Mesendoderm (in vitro differentiated cells): ENCODE data around the gene TERF2IP.

Source experiments
- DNase-seq: peaks from one replicate; pipeline ENCODE4 v3.0.0; 2013
- H2AK5ac ChIP-seq: 2 replicates; pipeline ENCODE4 v1.6.1; 2013; ENCODE audit warnings: low read length, inconsistent platforms
- H2BK120ac ChIP-seq: 2 replicates; pipeline ENCODE4 v1.6.1; 2013; ENCODE audit warnings: low read depth, mild to moderate bottlenecking, low read length, moderate library complexity, mixed read lengths
- H2BK15ac ChIP-seq: replicated peaks from 2 replicates; pipeline ENCODE4 v1.6.1; 2013; ENCODE audit warnings: low read depth, mild to moderate bottlenecking, moderate library complexity
- H2BK5ac ChIP-seq: 2 replicates; pipeline ENCODE4 v1.6.1; 2013; ENCODE audit warnings: low read length, inconsistent platforms
- H3K18ac ChIP-seq: 2 replicates; pipeline ENCODE4 v1.6.1; 2013; ENCODE audit warnings: mild to moderate bottlenecking, low read length, mixed read lengths
- H3K23ac ChIP-seq: one replicate; pipeline ENCODE4 v1.6.1; 2013; ENCODE audit warnings: low read length
- H3K27ac ChIP-seq: 2 replicates; pipeline ENCODE4 v1.5.1; 2013; ENCODE audit warnings: low read depth, mild to moderate bottlenecking, inconsistent platforms, low read length, moderate library complexity
- H3K27me3 ChIP-seq: 2 replicates; pipeline ENCODE4 v1.6.1; 2013; ENCODE audit warnings: low read length, control low read depth, mild to moderate bottlenecking, inconsistent platforms; ENCODE audit not compliant: insufficient read depth, poor library complexity
- H3K36me3 ChIP-seq: 2 replicates; pipeline ENCODE4 v1.6.1; 2013; ENCODE audit warnings: low read length, inconsistent platforms; ENCODE audit not compliant: control insufficient read depth, insufficient read depth
- H3K4ac ChIP-seq: one replicate; pipeline ENCODE4 v1.6.1; 2013; ENCODE audit warnings: low read depth, mild to moderate bottlenecking, low read length, moderate library complexity
- H3K4me1 ChIP-seq: 2 replicates; pipeline ENCODE4 v1.6.1; 2013; ENCODE audit warnings: low read depth, low read length, inconsistent platforms; ENCODE audit not compliant: control insufficient read depth
- H3K4me2 ChIP-seq: 2 replicates; pipeline ENCODE4 v1.6.1; 2013; ENCODE audit warnings: low read length
- H3K4me3 ChIP-seq: 2 replicates; pipeline ENCODE4 v1.5.1; 2013; ENCODE audit warnings: mild to moderate bottlenecking, low read length
- H3K56ac ChIP-seq: one replicate; pipeline ENCODE4 v1.6.1; 2013; ENCODE audit warnings: low read length
- H3K79me1 ChIP-seq: 2 replicates; pipeline ENCODE4 v1.6.1; 2013; ENCODE audit warnings: low read length, inconsistent platforms
- H3K79me2 ChIP-seq: 2 replicates; pipeline ENCODE4 v1.6.1; 2013; ENCODE audit warnings: mild to moderate bottlenecking, low read length; ENCODE audit not compliant: control insufficient read depth, insufficient read depth
- H3K9ac ChIP-seq: 2 replicates; pipeline ENCODE4 v1.6.1; 2013; ENCODE audit warnings: low read length, inconsistent platforms
- H4K5ac ChIP-seq: one replicate; pipeline ENCODE4 v1.6.1; 2013; ENCODE audit warnings: low read length
- H4K8ac ChIP-seq: one replicate; pipeline ENCODE4 v1.6.1; 2013; ENCODE audit warnings: low read depth, mild to moderate bottlenecking, control low read depth, low read length, moderate library complexity
- WGBS: extraction: QIAGEN DNeasy Blood & Tissue Kit; methylation state at CpG from one replicate; pipeline ENCODE4 v1.1.7; 2013; ENCODE audit warnings: low lambda C conversion rate, missing lambda C conversion rate; ENCODE audit not compliant: insufficient coverage; ENCODE audit errors: extremely low coverage; 5-methylcytosine and 5-hydroxymethylcytosine counted together

The TERF2IP gene

DNA sequence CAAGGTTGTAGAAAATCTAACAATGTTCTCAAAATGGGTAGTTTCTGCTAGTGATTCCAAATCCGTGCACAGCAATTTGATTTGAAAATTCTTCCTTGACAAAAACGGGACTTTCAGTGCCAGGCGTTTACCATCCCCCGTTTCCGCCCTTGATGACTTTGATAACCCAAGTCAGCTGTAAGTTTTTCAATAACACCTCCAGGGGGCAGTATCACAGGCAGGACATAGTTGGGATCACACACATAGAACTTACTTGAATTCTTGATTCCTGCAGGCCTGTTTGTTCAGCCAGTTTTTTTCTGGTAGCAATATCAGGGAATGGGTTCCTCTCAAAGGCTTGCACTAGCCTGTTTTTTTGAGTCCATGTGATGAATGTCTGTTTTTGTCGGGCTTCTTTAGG, 48.1 kb downstream of the TERF2IP start:
- Histone ChIP-seq H3K36me3 (no peaks in the 10 kb centered on the region), H2BK120ac (no peak overlapping the region), H3K79me1 (no peaks in the 10 kb centered on the region), H3K27ac (no peak overlapping the region), H2BK5ac (no peak overlapping the region), H2AK5ac (no peak overlapping the region), H3K9ac (no peak overlapping the region), H4K5ac (no peak overlapping the region), H3K56ac (no peak overlapping the region), H3K4ac (no peak overlapping the region), H3K79me2 (no peaks in the 10 kb centered on the region), H3K4me1 (no peaks in the 10 kb centered on the region), H3K27me3 (no peaks in the 10 kb centered on the region), H2BK15ac (no peak overlapping the region), H3K18ac (no peak overlapping the region), H3K4me3 (no peak overlapping the region), H3K4me2 (no peak overlapping the region), H3K23ac (no peak overlapping the region), H4K8ac (no peak overlapping the region)
- DNase-seq: peak; percentile 44
- no CpG with 5 or more reads among the region's 6 CpGs for WGBS

DNA sequence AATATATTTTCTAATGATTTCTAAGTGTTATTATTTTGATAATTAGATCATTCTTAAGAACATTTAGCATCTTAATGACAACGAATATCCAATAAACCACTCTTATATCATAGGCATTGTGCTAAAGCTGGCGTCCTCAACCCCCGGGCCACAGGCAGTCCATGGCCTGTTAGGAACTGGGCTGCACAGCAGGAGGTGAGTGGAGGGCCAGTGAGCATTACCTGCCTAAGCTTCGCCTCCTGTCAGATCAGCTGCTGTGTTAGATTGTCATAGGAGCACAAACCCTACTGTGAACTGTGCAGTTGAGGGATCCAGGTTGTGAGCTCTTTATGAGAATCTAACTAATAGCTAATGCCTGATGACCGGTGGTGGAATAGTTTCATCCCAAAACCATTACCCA, 50.0 kb downstream of the TERF2IP start:
- Histone ChIP-seq H4K5ac (no peak overlapping the region), H3K79me1 (no peaks in the 10 kb centered on the region), H3K23ac (no peak overlapping the region), H3K4me2 (no peak overlapping the region), H3K27ac (no peak overlapping the region), H4K8ac (no peak overlapping the region), H2BK120ac (no peak overlapping the region), H2BK5ac (no peak overlapping the region), H3K18ac (no peak overlapping the region), H2AK5ac (no peak overlapping the region), H2BK15ac (no peak overlapping the region), H3K4me1 (no peaks in the 10 kb centered on the region), H3K9ac (no peak overlapping the region), H3K36me3 (no peaks in the 10 kb centered on the region), H3K4me3 (no peak overlapping the region), H3K27me3 (no peaks in the 10 kb centered on the region), H3K79me2 (no peaks in the 10 kb centered on the region), H3K4ac (no peak overlapping the region), H3K56ac (no peak overlapping the region)
- no peak for DNase-seq
- WGBS: no CpG with 5 or more reads among the region's 5 CpGs

DNA sequence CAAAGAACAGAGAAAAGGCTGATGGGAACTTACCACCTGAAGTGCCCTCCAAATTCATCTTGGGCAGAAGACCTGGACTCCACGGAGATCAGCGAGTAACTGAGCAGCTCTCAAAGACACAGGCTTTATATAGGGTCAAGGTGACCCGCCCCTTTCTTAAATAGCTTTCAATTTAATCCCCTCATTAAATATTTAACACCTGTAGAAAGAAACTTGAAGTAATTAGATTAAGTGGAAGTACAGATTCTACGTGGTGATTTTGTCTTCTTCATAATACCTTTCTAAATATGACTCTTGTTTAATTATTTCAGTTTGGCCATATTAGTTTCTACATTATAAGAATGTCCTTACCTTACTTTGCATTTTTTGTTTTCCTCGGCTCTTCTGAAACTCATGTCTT, 53.8 kb downstream of the TERF2IP start, which contains the start of gene DUXB:
DUXB (minus strand) TSS at position 101 of the 400 bp plus-strand sequence; CDS start at position 58, 43 bp downstream.
- Histone ChIP-seq H3K4me2 (no peak within 1 kb of the TSS), H3K4me1 (no peaks in the 10 kb centered on the region), H4K8ac (no peak within 1 kb of the TSS), H2AK5ac (no peak within 1 kb of the TSS), H2BK120ac (no peak within 1 kb of the TSS), H2BK5ac (no peak within 1 kb of the TSS), H3K27ac (no peak within 1 kb of the TSS), H3K23ac (no peak within 1 kb of the TSS), H3K27me3 (no peaks in the 10 kb centered on the region), H4K5ac (no peak within 1 kb of the TSS), H3K56ac (no peak within 1 kb of the TSS), H3K4me3 (no peak within 1 kb of the TSS), H3K9ac (no peak within 1 kb of the TSS), H3K36me3 (no peaks in the 10 kb centered on the region), H3K79me2 (no peaks in the 10 kb centered on the region), H3K18ac (no peak within 1 kb of the TSS), H2BK15ac (no peak within 1 kb of the TSS), H3K4ac (no peak within 1 kb of the TSS), H3K79me1 (no peaks in the 10 kb centered on the region)
- no peak for DNase-seq
- WGBS: no CpG with 5 or more reads among the region's 5 CpGs

GRCh38 chr16:75702242-75702641, 54.7 kb downstream of the TERF2IP start:
- no peak overlapping the region for H3K56ac ChIP-seq
- no peak overlapping the region for H2BK120ac ChIP-seq
- H2BK5ac ChIP-seq: no peak overlapping the region
- no peak overlapping the region for H3K4ac ChIP-seq
- no peak overlapping the region for H3K4me3 ChIP-seq
- peak; percentile 24 for DNase-seq
- H3K79me2 ChIP-seq: no peaks in the 10 kb centered on the region
- H3K27me3 ChIP-seq: no peaks in the 10 kb centered on the region
- WGBS: no CpG with 5 or more reads among the region's 2 CpGs
- H4K5ac ChIP-seq: no peak overlapping the region
- H3K23ac ChIP-seq: no peak overlapping the region
- H4K8ac ChIP-seq: no peak overlapping the region
- no peak overlapping the region for H3K18ac ChIP-seq
- H3K36me3 ChIP-seq: no peaks in the 10 kb centered on the region
- H2AK5ac ChIP-seq: no peak overlapping the region
- no peak overlapping the region for H2BK15ac ChIP-seq
- H3K4me2 ChIP-seq: no peak overlapping the region
- H3K9ac ChIP-seq: no peak overlapping the region
- H3K27ac ChIP-seq: no peak overlapping the region
- H3K79me1 ChIP-seq: no peaks in the 10 kb centered on the region
- H3K4me1 ChIP-seq: no peaks in the 10 kb centered on the region

GRCh38 chr16:75703306-75703705, 55.7 kb downstream of the TERF2IP start:
- no peak overlapping the region for H3K56ac ChIP-seq
- H3K4me2 ChIP-seq: no peak overlapping the region
- no peak overlapping the region for H3K9ac ChIP-seq
- H4K8ac ChIP-seq: no peak overlapping the region
- H4K5ac ChIP-seq: no peak overlapping the region
- no peak overlapping the region for H3K4me3 ChIP-seq
- H2BK5ac ChIP-seq: no peak overlapping the region
- no peak overlapping the region for H3K18ac ChIP-seq
- no peak overlapping the region for H3K27ac ChIP-seq
- no peak for DNase-seq
- no CpG with 5 or more reads among the region's 4 CpGs for WGBS
- H3K27me3 ChIP-seq: no peaks in the 10 kb centered on the region
- H3K36me3 ChIP-seq: no peaks in the 10 kb centered on the region
- no peaks in the 10 kb centered on the region for H3K79me1 ChIP-seq
- no peak overlapping the region for H2AK5ac ChIP-seq
- H2BK120ac ChIP-seq: no peak overlapping the region
- no peaks in the 10 kb centered on the region for H3K4me1 ChIP-seq
- H2BK15ac ChIP-seq: no peak overlapping the region
- H3K4ac ChIP-seq: no peak overlapping the region
- no peaks in the 10 kb centered on the region for H3K79me2 ChIP-seq
- H3K23ac ChIP-seq: no peak overlapping the region
